Stimulated activated CD8-positive, alpha-beta memory T cell treated with anti-CD3 and anti-CD28 coated beads, Interleukin-4, amount 100 ng/mL, for 48 hours (primary cell): Measurements from ENCODE around the gene TSPOAP1.

ENCODE experiments used
- DNase-seq: peaks from one replicate; pipeline ENCODE4 v3.0.0-alpha.2; 2020

The TSPOAP1 gene

GRCh38 chr17:58360296-58361063 lies 31.9 kb upstream of the TSPOAP1 start:
- no peak for DNase-seq

GRCh38 chr17:58358408-58359172 lies 30.0 kb upstream of the TSPOAP1 start:
- no peak for DNase-seq

GRCh38 chr17:58357312-58358297 lies 29.0 kb upstream of the TSPOAP1 start:
- DNase-seq, result no peak

GRCh38 chr17:58356231-58356630 lies 27.6 kb upstream of the TSPOAP1 start:
- no peak for DNase-seq

GRCh38 chr17:58354541-58355216 lies 26.1 kb upstream of the TSPOAP1 start:
- no peak for DNase-seq

- DNase-seq, result no peak
These were observed 24.8 kb upstream of the TSPOAP1 start for GRCh38 chr17:58353389-58353825.

GRCh38 chr17:58352596-58353388 lies 24.2 kb upstream of the TSPOAP1 start:
- DNase-seq, result peak; percentile 56

- DNase-seq, result peak; percentile 93
These were observed 23.4 kb upstream of the TSPOAP1 start, which contains the start of gene SUPT4H1 for GRCh38 chr17:58351831-58352595. Gene SUPT4H1, minus strand, starts transcription at chr17:58352201. Its CDS starts 66 bp downstream, at chr17:58352135.

GRCh38 chr17:58351182-58351581 lies 22.6 kb upstream of the TSPOAP1 start:
- no peak for DNase-seq

- no peak for DNase-seq
These were observed 19.4 kb upstream of the TSPOAP1 start for GRCh38 chr17:58348038-58348437.

GRCh38 chr17:58345500-58345899 lies 16.9 kb upstream of the TSPOAP1 start:
- DNase-seq, result no peak

GRCh38 chr17:58344791-58345157 lies 16.2 kb upstream of the TSPOAP1 start:
- peak; percentile 73 for DNase-seq

- peak; percentile 91 for DNase-seq
These were observed 15.6 kb upstream of the TSPOAP1 start for GRCh38 chr17:58344047-58344790.

- DNase-seq, result peak; percentile 46
These were observed 14.5 kb upstream of the TSPOAP1 start for GRCh38 chr17:58343131-58343530.

- DNase-seq, result peak; percentile 50
These were observed 13.4 kb upstream of the TSPOAP1 start for GRCh38 chr17:58341861-58342475.

- DNase-seq, result peak; percentile 37
These were observed 12.7 kb upstream of the TSPOAP1 start for GRCh38 chr17:58341136-58341860.

- DNase-seq, result no peak
These were observed 11.8 kb upstream of the TSPOAP1 start for GRCh38 chr17:58340405-58340876.

GRCh38 chr17:58339755-58340404 lies 11.3 kb upstream of the TSPOAP1 start:
- peak; percentile 64 for DNase-seq
